GM12878 (cell line): ENCODE measurements around the gene ADCYAP1R1. TPM values are rescaled to one million over a fixed set of nuclear protein-coding genes. Genes with fewer than 3 reads are reported as not detected.

Source experiments
- ATAC-seq: fragments of 200-7000 bp; cut with Tn5 transposase; 3 replicates; pipeline ENCODE4 v1.9.1; 2020; ENCODE audit warnings: mild to moderate bottlenecking, moderate library complexity
- BruUV-seq: library from RNA; stranded (reverse); fragments of 400-500 nt; replicated peaks from 2 replicates; lab custom pipeline; 2021; lab: Mats Ljungman, UMichigan
- CTCF ChIA-PET: fragments of 300-600 bp; sonication (Branson Sonifier 250); formaldehyde crosslinking; extraction: SDS; loops from one replicate; lab custom pipeline; 2021; ENCODE audit warnings: inconsistent platforms; lab: Yijun Ruan, JAX
- POLR2A ChIA-PET: fragments of 350-600 bp; formaldehyde crosslinking; extraction: SDS; loops from one replicate; lab custom pipeline; 2021; ENCODE audit warnings: inconsistent platforms; lab: Charles Lee
- RAD21 ChIA-PET: fragments of 300-600 bp; sonication (Branson Sonifier 250); formaldehyde crosslinking; loops from one replicate; lab custom pipeline; 2023; ENCODE audit warnings: antibody characterized with exemption; ENCODE audit not compliant: unreplicated experiment; lab: Charles Lee
- SMC1A ChIA-PET: fragments of 300-600 bp; sonication (Branson Sonifier 250); formaldehyde crosslinking; loops from one replicate; lab custom pipeline; 2023; ENCODE audit not compliant: unreplicated experiment, uncharacterized antibody; lab: Charles Lee
- DNase-seq: peaks from one replicate; pipeline ENCODE4 v3.0.0-alpha.2; 2011; ENCODE audit warnings: low read depth, low spot score
- FAIRE-seq: peaks from 3 replicates; lab custom pipeline; 2011; peaks lifted over from hg19 to GRCh38; lab: Jason Lieb, UNC
- H2AFZ ChIP-seq: 2 replicates; pipeline ENCODE4 v1.6.0; 2011; ENCODE audit warnings: low read depth, low read length, control low read depth; ENCODE audit not compliant: control insufficient read depth
- H3K27ac ChIP-seq: 2 replicates; pipeline ENCODE4 v1.5.1; 2011; ENCODE audit warnings: control low read depth; ENCODE audit not compliant: control insufficient read depth, insufficient read depth
- H3K27me3 ChIP-seq, 2 experiments: replicated peaks in 1 of 2; 2 replicates each; pipeline versions ENCODE4 v1.6.0 to v1.6.1; 2011; ENCODE audit warnings: low read length in 1 of 2; ENCODE audit not compliant: control insufficient read depth in 2 of 2, insufficient read depth in 2 of 2
- H3K36me3 ChIP-seq, 2 experiments: 2 replicates each; pipeline ENCODE4 v1.5.1; 2011; ENCODE audit warnings: low read length in 1 of 2; ENCODE audit not compliant: control insufficient read depth in 2 of 2, insufficient read depth in 2 of 2
- H3K4me1 ChIP-seq: 2 replicates; pipeline ENCODE4 v1.6.1; 2011; ENCODE audit warnings: mild to moderate bottlenecking, low read length, moderate library complexity, mixed read lengths; ENCODE audit not compliant: control insufficient read depth, insufficient read depth
- H3K4me2 ChIP-seq: 2 replicates; pipeline ENCODE4 v1.6.0; 2011; ENCODE audit warnings: control low read depth; ENCODE audit not compliant: control insufficient read depth, insufficient read depth
- H3K4me3 ChIP-seq: fragments of 200-600 bp; sonication (generic); 2 replicates; pipeline ENCODE4 v1.5.1; 2016
- H3K79me2 ChIP-seq: 2 replicates; pipeline ENCODE4 v1.6.0; 2011; ENCODE audit warnings: low read length; ENCODE audit not compliant: control insufficient read depth, insufficient read depth
- H3K9ac ChIP-seq: 2 replicates; pipeline ENCODE4 v1.8.0; 2011; ENCODE audit warnings: low read length, control low read depth, mixed read lengths; ENCODE audit not compliant: control insufficient read depth, insufficient read depth
- H3K9me3 ChIP-seq: replicated peaks from 3 replicates; pipeline ENCODE4 v1.5.1; 2011; ENCODE audit warnings: mild to moderate bottlenecking, low read length; ENCODE audit not compliant: control insufficient read depth, insufficient read depth
- H4K20me1 ChIP-seq: 2 replicates; pipeline ENCODE4 v1.6.0; 2011; ENCODE audit not compliant: control insufficient read depth, insufficient read depth
- DPF2 ChIP-seq: fragments of 450-650 bp; IDR thresholded peaks from 2 replicates; pipeline ENCODE4 v1.6.1; 2017; ENCODE audit warnings: mild to moderate bottlenecking
- E2F4 ChIP-seq: IDR thresholded peaks from 2 replicates; pipeline ENCODE4 v1.6.1; 2012; ENCODE audit warnings: low read depth, low read length, improper control_type of control experiment
- E4F1 ChIP-seq: fragments of 450-650 bp; IDR thresholded peaks from 2 replicates; pipeline ENCODE4 v1.6.1; 2018; ENCODE audit warnings: borderline replicate concordance, mild to moderate bottlenecking; ENCODE audit not compliant: partially characterized antibody
- ETV6 ChIP-seq, 2 experiments: fragments of 450-650 bp in 1 of 2; IDR thresholded peaks in 1 of 2; conservative IDR thresholded peaks in 1 of 2; 2 replicates each; pipeline ENCODE4 v1.6.1; 2014; ENCODE audit warnings: antibody characterized with exemption in 1 of 2, borderline replicate concordance in 1 of 2, low read depth in 1 of 2, mild to moderate bottlenecking in 1 of 2, moderate library complexity in 1 of 2
- HCFC1 ChIP-seq: fragments of 150-350 bp; IDR thresholded peaks from 2 replicates; pipeline ENCODE4 v1.6.1; 2014; ENCODE audit warnings: low read length
- NFYB ChIP-seq: IDR thresholded peaks from 2 replicates; pipeline ENCODE4 v1.6.1; 2011; ENCODE audit warnings: low read depth, mild to moderate bottlenecking, low read length, improper control_type of control experiment, moderate library complexity; ENCODE audit not compliant: insufficient read depth
- POLR2AphosphoS2 ChIP-seq: IDR thresholded peaks from 2 replicates; pipeline ENCODE4 v1.6.1; 2011; ENCODE audit warnings: low read depth, mild to moderate bottlenecking, low read length, improper control_type of control experiment, moderate library complexity
- SMAD1 ChIP-seq: fragments of 450-650 bp; IDR thresholded peaks from 2 replicates; pipeline ENCODE4 v1.6.1; 2018; ENCODE audit warnings: mild to moderate bottlenecking, low read depth; ENCODE audit not compliant: partially characterized antibody
- TARDBP ChIP-seq: IDR thresholded peaks from 2 replicates; pipeline ENCODE4 v1.6.1; 2016; ENCODE audit warnings: borderline replicate concordance
- TBL1XR1 ChIP-seq: IDR thresholded peaks from 2 replicates; pipeline ENCODE4 v1.6.1; 2012; ENCODE audit warnings: low read depth, low read length, improper control_type of control experiment
- TCF3 ChIP-seq: IDR thresholded peaks from 2 replicates; pipeline ENCODE4 v1.6.1; 2012; ENCODE audit warnings: low read depth, mild to moderate bottlenecking, low read length, borderline replicate concordance; ENCODE audit not compliant: insufficient read depth
- YBX1 ChIP-seq: fragments of 450-650 bp; IDR thresholded peaks from 2 replicates; pipeline ENCODE4 v1.6.1; 2016; ENCODE audit warnings: antibody characterized with exemption
- WGBS: methylation state at CpG from one replicate; pipeline ENCODE4 v1.1.6; 2016; ENCODE audit warnings: low lambda C conversion rate; ENCODE audit not compliant: insufficient replicate concordance, insufficient coverage; ENCODE audit errors: missing lambda C conversion rate; 5-methylcytosine and 5-hydroxymethylcytosine counted together
- in situ Hi-C: fragments of 300-500 bp; cut with MboI; formaldehyde crosslinking; loops from 9 replicates; pipeline ENCODE4 v1.14.3; 2018; ENCODE audit warnings: mixed read lengths
- intact Hi-C: fragments of 100-400 bp; cut with micrococcal nuclease; formaldehyde crosslinking; loops from one replicate; pipeline ENCODE4 v1.14.2; 2022; ENCODE audit not compliant: unreplicated experiment
- polyA plus RNA-seq, 11 experiments: library from polyadenylated mRNA; depleted of rRNA in 4 of 11; unstranded in 6 of 11; stranded (reverse) in 5 of 11; fragments of >200 nt; fragmentation: Nextera tagmentation in 4 of 11; fragmentation: Illumina TruSeq in 1 of 11; extraction: Ambion mirVana in 4 of 11; extraction: Trizol in 1 of 11; gene quantifications; 1 replicate in 1 of 11; 2 replicates in 10 of 11; pipeline versions ENCODE4 v1.2.1 to v1.2.3, GENCODE V29; 2011 to 2016; ENCODE audit warnings: inconsistent platforms in 2 of 11, missing spikeins in 2 of 11, low read depth in 1 of 11
- total RNA-seq, 4 experiments: library from RNA; depleted of rRNA in 3 of 4; stranded (reverse); fragments of >200 nt in 3 of 4; fragmentation: Illumina TruSeq in 1 of 4; extraction: Trizol in 1 of 4; gene quantifications; 2 replicates each; pipeline versions ENCODE4 v1.2.1 to v1.2.3, GENCODE V29; 2013 to 2021
- TF ChIP-seq, protein P1 (sequence below): fragments of 450-650 bp; IDR thresholded peaks from 2 replicates; pipeline ENCODE4 v1.6.1; 2017; ENCODE audit warnings: borderline replicate concordance
- TF ChIP-seq, protein P2 (sequence below): IDR thresholded peaks from 2 replicates; pipeline ENCODE4 v1.6.1; 2011; ENCODE audit warnings: low read depth, low read length, improper control_type of control experiment, borderline replicate concordance

ADCYAP1R1 gene
- total and polyA plus RNA-seq, 10 of the 15 experiments (the other 5 are each of a cell fraction or from before 2014, with no cell fraction given), result not detected

DNA sequence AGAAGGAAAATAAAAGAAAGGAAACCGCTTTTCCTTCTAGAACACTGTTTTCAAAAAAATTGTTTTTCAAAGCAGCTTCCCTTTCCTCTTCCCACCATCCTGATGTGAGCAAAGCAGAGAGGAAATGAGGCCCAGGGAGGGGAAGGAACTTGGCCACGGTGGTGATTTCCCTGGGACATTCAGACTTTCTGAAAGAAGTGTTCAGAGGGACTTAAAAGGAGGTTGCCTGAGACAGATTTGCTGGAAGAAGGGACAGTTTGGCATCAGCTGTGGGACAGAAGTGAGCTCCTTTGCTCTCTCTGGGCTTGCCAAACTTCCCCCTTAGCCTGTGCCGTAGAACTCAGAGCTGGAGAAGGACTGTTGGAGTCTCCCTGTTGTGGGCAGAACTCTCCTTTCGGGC is 30.3 kb downstream of the ADCYAP1R1 start (continued):
- TF ChIP-seq E4F1 (no peak), TCF3 (no peak), HCFC1 (no peak)

DNA sequence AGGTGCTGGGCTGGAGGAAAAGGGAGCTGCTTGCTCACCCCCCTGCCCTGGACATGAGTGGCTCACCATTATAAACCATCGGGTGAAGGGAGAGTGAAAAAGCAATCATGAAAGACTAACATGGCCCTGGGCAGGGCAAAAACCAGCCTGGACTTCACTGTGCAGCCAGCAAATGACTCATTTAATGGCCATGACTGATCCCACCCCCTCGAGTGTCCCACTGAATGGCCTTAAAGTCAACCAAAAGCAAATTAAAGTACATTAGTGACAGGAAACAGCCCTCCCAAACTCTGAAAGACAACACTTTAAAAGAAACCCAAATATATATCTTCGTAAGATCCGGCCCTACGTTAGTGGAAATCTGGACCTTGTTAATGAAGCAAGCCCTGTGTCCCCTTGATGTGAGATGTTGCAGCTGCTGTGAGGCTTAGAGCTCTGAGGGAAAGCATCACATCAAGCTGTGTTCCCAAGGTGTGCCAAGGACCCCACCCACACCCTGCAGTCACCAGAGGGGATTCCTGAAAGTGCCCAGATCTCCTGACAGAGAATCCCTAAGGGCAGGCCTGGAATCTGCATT is 31.2 kb downstream of the ADCYAP1R1 start:
- Histone ChIP-seq H2AFZ (no peak overlapping the region), H3K9me3 (no peaks in the 10 kb centered on the region), H4K20me1 (no peaks in the 10 kb centered on the region), H3K4me1 (no peaks in the 10 kb centered on the region), H3K4me2 (no peak overlapping the region), H3K9ac (no peak overlapping the region), H3K4me3 (no peak overlapping the region), H3K27ac (no peak overlapping the region), H3K36me3 (no peaks in the 10 kb centered on the region), H3K27me3 (peaks cover 3 to 4% of the 10 kb centered on the region in 2 experiments; a peak in 2 of 4 replicates), H3K79me2 (no peaks in the 10 kb centered on the region)
- DNase-seq, result no peak
- in situ Hi-C loops, result no loop called here
- ChIA-PET CTCF (no interaction called here), SMC1A (no interaction called here), POLR2A (interaction anchor here (0.6 kb wide), 1 partner anchor 35 kb away, joined by 4 read pairs; no protein-coding TSS in a partner anchor), RAD21 (no interaction called here)
- BruUV-seq, result no TSS peak
- WGBS, result 49% methylated on average over 5 of the region's 5 CpGs
- no peak for ATAC-seq
- FAIRE-seq, result no peak
- intact Hi-C loops, result no loop called here
- TF ChIP-seq YBX1 (no peak), ETV6 (conservative IDR thresholded peaks at IDR 0.05 in 1 of 2, IDR thresholded peaks at IDR 0.05 in 1 of 2; ENCODE audit: borderline replicate concordance in 1 of 2, low read depth in 1 of 2) (no peak), E2F4 (no peak), TARDBP (no peak), NFYB (no peak), SMAD1 (no peak), E4F1 (no peak), DPF2 (no peak), TBL1XR1 (no peak), POLR2AphosphoS2 (no peak)
- TF ChIP-seq, protein P1, sequence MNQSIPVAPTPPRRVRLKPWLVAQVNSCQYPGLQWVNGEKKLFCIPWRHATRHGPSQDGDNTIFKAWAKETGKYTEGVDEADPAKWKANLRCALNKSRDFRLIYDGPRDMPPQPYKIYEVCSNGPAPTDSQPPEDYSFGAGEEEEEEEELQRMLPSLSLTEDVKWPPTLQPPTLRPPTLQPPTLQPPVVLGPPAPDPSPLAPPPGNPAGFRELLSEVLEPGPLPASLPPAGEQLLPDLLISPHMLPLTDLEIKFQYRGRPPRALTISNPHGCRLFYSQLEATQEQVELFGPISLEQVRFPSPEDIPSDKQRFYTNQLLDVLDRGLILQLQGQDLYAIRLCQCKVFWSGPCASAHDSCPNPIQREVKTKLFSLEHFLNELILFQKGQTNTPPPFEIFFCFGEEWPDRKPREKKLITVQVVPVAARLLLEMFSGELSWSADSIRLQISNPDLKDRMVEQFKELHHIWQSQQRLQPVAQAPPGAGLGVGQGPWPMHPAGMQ, result no peak
- TF ChIP-seq, protein P2, sequence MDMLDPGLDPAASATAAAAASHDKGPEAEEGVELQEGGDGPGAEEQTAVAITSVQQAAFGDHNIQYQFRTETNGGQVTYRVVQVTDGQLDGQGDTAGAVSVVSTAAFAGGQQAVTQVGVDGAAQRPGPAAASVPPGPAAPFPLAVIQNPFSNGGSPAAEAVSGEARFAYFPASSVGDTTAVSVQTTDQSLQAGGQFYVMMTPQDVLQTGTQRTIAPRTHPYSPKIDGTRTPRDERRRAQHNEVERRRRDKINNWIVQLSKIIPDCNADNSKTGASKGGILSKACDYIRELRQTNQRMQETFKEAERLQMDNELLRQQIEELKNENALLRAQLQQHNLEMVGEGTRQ, result no peak
